Endodermal cell (in vitro differentiated cells): Measurements from ENCODE around the gene ARHGEF37. TPM values are rescaled to one million over a fixed set of nuclear protein-coding genes. Genes with fewer than 3 reads are reported as not detected.
"Not testable (repeated sequence)": the region's sequence is repeated elsewhere in the genome, so short reads cannot be mapped to it uniquely, and the experiment has no call there.

Experiments used
- DNase-seq: peaks from one replicate; pipeline ENCODE4 v3.0.0-alpha.2; 2017
- H3K27ac ChIP-seq: 2 replicates; pipeline ENCODE4 v1.5.1; 2013; ENCODE audit warnings: mild to moderate bottlenecking, low read depth, low read length, moderate library complexity
- H3K27me3 ChIP-seq: 2 replicates; pipeline ENCODE4 v1.6.1; 2013; ENCODE audit warnings: mild to moderate bottlenecking, low read length, moderate library complexity; ENCODE audit not compliant: insufficient read depth, control insufficient read depth, poor library complexity, severe bottlenecking
- H3K36me3 ChIP-seq: 2 replicates; pipeline ENCODE4 v1.7.0; 2013; ENCODE audit warnings: mild to moderate bottlenecking, low read length, moderate library complexity; ENCODE audit not compliant: control insufficient read depth, insufficient read depth
- H3K4me1 ChIP-seq: one replicate; pipeline ENCODE4 v1.7.0; 2013; ENCODE audit warnings: low read length; ENCODE audit not compliant: control insufficient read depth, insufficient read depth
- H3K4me3 ChIP-seq: 2 replicates; pipeline ENCODE4 v1.5.1; 2013; ENCODE audit warnings: mild to moderate bottlenecking, low read length, moderate library complexity
- H3K9ac ChIP-seq: 2 replicates; pipeline ENCODE4 v1.6.1; 2013; ENCODE audit warnings: mild to moderate bottlenecking, low read length, moderate library complexity; ENCODE audit not compliant: poor library complexity, severe bottlenecking; ENCODE audit errors: extremely low read depth
- H3K9me3 ChIP-seq: 2 replicates; pipeline ENCODE4 v1.6.1; 2013; ENCODE audit warnings: mild to moderate bottlenecking, low read length, moderate library complexity; ENCODE audit not compliant: control insufficient read depth
- H3K27ac Mint-ChIP-seq: 2 replicates; pipeline ENCODE4 v1.8.0; 2020; ENCODE audit warnings: mixed read lengths
- H3K27me3 Mint-ChIP-seq: 2 replicates; pipeline ENCODE4 v1.8.0; 2021; ENCODE audit warnings: mild to moderate bottlenecking, mixed read lengths; ENCODE audit not compliant: insufficient read depth
- H3K36me3 Mint-ChIP-seq: 2 replicates; pipeline ENCODE4 v1.8.0; 2020; ENCODE audit warnings: low read depth, mixed read lengths
- H3K4me1 Mint-ChIP-seq: 2 replicates; pipeline ENCODE4 v1.8.0; 2020; ENCODE audit warnings: mixed read lengths
- H3K4me3 Mint-ChIP-seq: 2 replicates; pipeline ENCODE4 v1.8.0; 2020; ENCODE audit warnings: mild to moderate bottlenecking, moderate library complexity, mixed read lengths
- H3K9me3 Mint-ChIP-seq: 2 replicates; pipeline ENCODE4 v1.8.0; 2020; ENCODE audit warnings: mild to moderate bottlenecking, mixed read lengths
- CTCF ChIP-seq: fragments of 200-600 bp; sonication (generic); conservative IDR thresholded peaks from 2 replicates; pipeline ENCODE4 v1.5.0; 2021; ENCODE audit warnings: antibody characterized with exemption, mild to moderate bottlenecking
- WGBS, 2 experiments: methylation state at CpG; one replicate each; pipeline versions ENCODE4 v1.1.5 to v1.1.7; 2013; ENCODE audit warnings: missing lambda C conversion rate in 2 of 2, mixed read lengths in 1 of 2; ENCODE audit not compliant: insufficient coverage in 1 of 2, insufficient read length in 1 of 2; 5-methylcytosine and 5-hydroxymethylcytosine counted together
- total RNA-seq, 2 donors: library from RNA; stranded (reverse); fragmentation: NEBNext Ultra II Directional in 1 of 2; extraction: Animal tissue kit (Norgen Biotek cat#: 25700) in 1 of 2; gene quantifications; 2 replicates in 1 of 2; 3 replicates in 1 of 2; pipeline ENCODE4 v1.2.1, GENCODE V29; 2021

The ARHGEF37 gene
- total RNA-seq, 2 donors from 2014 or later = 0.57 to 0.93 TPM

- H3K9ac ChIP-seq = no peak overlapping the region
- Mint-ChIP-seq H3K27me3 (no peaks in the 10 kb centered on the region), H3K4me1 (peaks cover 15% of the 10 kb centered on the region), H3K36me3 (no peaks in the 10 kb centered on the region), H3K27ac (peak overlapping the region; percentile 52), H3K9me3 (no peaks in the 10 kb centered on the region), H3K4me3 (no peak overlapping the region)
- 88% methylated on average over 2 of the region's 2 CpGs; no CpG with 5 or more reads in 1 of the 2 experiments for WGBS, 2 experiments
- H3K9me3 ChIP-seq = no peaks in the 10 kb centered on the region
- H3K36me3 ChIP-seq = no peaks in the 10 kb centered on the region
- no peaks in the 10 kb centered on the region for H3K27me3 ChIP-seq
- DNase-seq = no peak
- H3K4me1 ChIP-seq = no peaks in the 10 kb centered on the region
- no peak for TF ChIP-seq CTCF
- H3K4me3 ChIP-seq = no peak overlapping the region
- H3K27ac ChIP-seq = peak overlapping the region; percentile 9
These were observed 17.8 kb upstream of the ARHGEF37 start for GRCh38 chr5:149563466-149563865.

GRCh38 chr5:149564542-149565140 lies 16.7 kb upstream of the ARHGEF37 start:
- WGBS, 2 experiments = 62 to 65% methylated on average over 15 of the region's 15 CpGs
- peak; percentile 65 for DNase-seq
- H3K4me3 Mint-ChIP-seq, H3K4me3 ChIP-seq, H3K27ac ChIP-seq, H3K27me3 Mint-ChIP-seq, H3K4me1 ChIP-seq, H3K36me3 ChIP-seq, H3K36me3 Mint-ChIP-seq, H3K27me3 ChIP-seq, H3K9ac ChIP-seq, H3K9me3 ChIP-seq, H3K9me3 Mint-ChIP-seq: not testable (repeated sequence)
- H3K27ac Mint-ChIP-seq = peak overlapping the region; percentile 90
- peak; percentile 80 for TF ChIP-seq CTCF
- peaks cover 15% of the 10 kb centered on the region for H3K4me1 Mint-ChIP-seq

GRCh38 chr5:149567226-149567625 lies 14.1 kb upstream of the ARHGEF37 start:
- no peaks in the 10 kb centered on the region for H3K36me3 Mint-ChIP-seq
- Histone ChIP-seq H3K27ac (no peak overlapping the region), H3K9me3 (no peaks in the 10 kb centered on the region), H3K4me3 (no peak overlapping the region), H3K9ac (no peak overlapping the region), H3K36me3 (no peaks in the 10 kb centered on the region), H3K27me3 (no peaks in the 10 kb centered on the region), H3K4me1 (no peaks in the 10 kb centered on the region)
- no CpG with 5 or more reads among the region's 1 CpG for WGBS, 2 experiments
- no peaks in the 10 kb centered on the region for H3K9me3 Mint-ChIP-seq
- no peak overlapping the region for H3K4me3 Mint-ChIP-seq
- H3K27me3 Mint-ChIP-seq = no peaks in the 10 kb centered on the region
- no peak for TF ChIP-seq CTCF
- H3K27ac Mint-ChIP-seq = no peak overlapping the region
- peaks cover 7% of the 10 kb centered on the region for H3K4me1 Mint-ChIP-seq
- DNase-seq = no peak
